ENCODE data around the gene DTYMK. TPM values are rescaled to one million over a fixed set of nuclear protein-coding genes. Genes with fewer than 3 reads are reported as not detected.
"Not testable (repeated sequence)": the region's sequence is repeated elsewhere in the genome, so short reads cannot be mapped to it uniquely, and the experiment has no call there.

Gene DTYMK
- total and polyA plus RNA-seq, 10 donors, result 14.0 to 38.9 (median 19.4) TPM

DNA sequence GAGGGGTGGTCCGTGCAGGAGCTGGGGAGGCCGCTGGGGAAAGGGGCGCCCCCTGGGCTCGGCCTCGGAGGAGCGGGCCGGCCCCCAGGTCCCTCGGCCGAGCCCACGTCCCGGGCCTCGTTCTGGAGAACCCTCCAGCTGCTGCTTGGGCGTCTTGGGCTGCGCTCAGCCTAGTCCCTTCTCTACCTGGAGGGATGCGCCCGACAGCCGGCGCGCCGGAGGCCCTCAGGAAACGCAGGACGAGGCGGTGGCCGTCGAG lies 47.5 kb upstream of the DTYMK start:
- TF ChIP-seq, protein P1, sequence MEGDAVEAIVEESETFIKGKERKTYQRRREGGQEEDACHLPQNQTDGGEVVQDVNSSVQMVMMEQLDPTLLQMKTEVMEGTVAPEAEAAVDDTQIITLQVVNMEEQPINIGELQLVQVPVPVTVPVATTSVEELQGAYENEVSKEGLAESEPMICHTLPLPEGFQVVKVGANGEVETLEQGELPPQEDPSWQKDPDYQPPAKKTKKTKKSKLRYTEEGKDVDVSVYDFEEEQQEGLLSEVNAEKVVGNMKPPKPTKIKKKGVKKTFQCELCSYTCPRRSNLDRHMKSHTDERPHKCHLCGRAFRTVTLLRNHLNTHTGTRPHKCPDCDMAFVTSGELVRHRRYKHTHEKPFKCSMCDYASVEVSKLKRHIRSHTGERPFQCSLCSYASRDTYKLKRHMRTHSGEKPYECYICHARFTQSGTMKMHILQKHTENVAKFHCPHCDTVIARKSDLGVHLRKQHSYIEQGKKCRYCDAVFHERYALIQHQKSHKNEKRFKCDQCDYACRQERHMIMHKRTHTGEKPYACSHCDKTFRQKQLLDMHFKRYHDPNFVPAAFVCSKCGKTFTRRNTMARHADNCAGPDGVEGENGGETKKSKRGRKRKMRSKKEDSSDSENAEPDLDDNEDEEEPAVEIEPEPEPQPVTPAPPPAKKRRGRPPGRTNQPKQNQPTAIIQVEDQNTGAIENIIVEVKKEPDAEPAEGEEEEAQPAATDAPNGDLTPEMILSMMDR (IDR thresholded peaks at IDR 0.05 in 8 of 11, conservative IDR thresholded peaks at IDR 0.05 in 3 of 11), result peak in 2 of 11 experiments; percentile 20 to 34
- no peak for TF ChIP-seq POLR2A (IDR thresholded peaks at IDR 0.05)
- peak in 1 of 3 donors; percentile 58 for TF ChIP-seq POLR2AphosphoS5 (IDR thresholded peaks at IDR 0.05)
- Histone ChIP-seq H3K36me3 (peaks cover 0 to 13% (median 0%) of the 10 kb centered on the region in 6 donors), H3K9me3 (no peaks in the 10 kb centered on the region), H3K4me3 (peak overlapping the region; percentile 27 to 99 (median 92)), H3K4me1 (peaks cover 4 to 81% (median 40%) of the 10 kb centered on the region in 6 donors), H3K27ac (peak overlapping the region; percentile 38 to 96 (median 94)), H3K27me3 (replicated peaks in 1 of 7) (no peaks in the 10 kb centered on the region)
- intact Hi-C loops (cut with DNase I; ENCODE audit: low total_unique reads), result loop anchor here (10.0 kb wide), 1 partner anchor 141 kb away; no protein-coding TSS in a partner anchor
- 0 to 2% (median 1%) methylated on average over 6 to 25 of the region's 25 CpGs for WGBS, 5 donors
- DNase-seq, result no peak

DNA sequence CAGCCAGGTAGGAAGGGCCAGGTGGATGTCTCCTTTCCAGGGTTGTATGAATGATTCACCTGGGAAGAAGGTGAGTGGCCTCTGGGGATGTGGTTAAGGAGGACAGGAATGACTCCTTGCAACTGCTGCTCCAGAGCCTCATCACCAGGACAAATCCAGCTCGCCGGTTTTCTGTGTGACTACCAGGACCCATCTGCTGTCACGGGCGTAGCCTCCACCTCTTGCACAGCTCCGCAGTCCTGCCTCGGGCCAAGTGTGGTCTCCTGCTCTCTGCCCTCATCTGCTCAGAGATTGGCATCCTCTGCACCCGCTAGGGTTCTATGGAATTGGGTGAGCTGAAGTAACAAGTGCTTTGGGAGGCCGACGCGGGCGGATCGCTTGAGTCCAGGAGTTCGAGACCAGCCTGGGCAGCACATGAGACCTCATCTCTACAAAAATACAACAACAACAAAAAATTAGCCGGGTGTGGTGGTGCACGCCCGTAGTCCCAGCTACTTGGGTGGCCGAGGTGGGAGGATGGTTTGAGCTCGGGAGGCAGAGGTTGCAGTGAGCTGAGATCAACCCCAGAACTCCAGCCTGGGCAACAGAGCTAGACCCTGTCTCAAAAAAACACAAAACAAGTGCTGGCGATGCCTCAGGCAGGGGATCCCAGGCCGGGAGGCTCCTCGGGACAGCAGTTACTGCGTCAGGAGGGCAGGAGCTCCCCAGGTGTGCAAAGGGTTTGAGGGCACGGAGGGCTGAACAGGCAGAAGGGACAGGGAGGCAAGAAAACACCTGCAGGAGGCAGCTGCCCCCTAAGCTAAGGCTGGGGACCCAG lies 47.0 kb upstream of the DTYMK start:
- Histone ChIP-seq H3K4me1 (peaks cover 4 to 75% (median 40%) of the 10 kb centered on the region in 6 donors), H3K27ac (peak overlapping the region; percentile 38 to 96 (median 94)), H3K36me3 (peaks cover 0 to 8% (median 0%) of the 10 kb centered on the region in 6 donors), H3K27me3 (replicated peaks in 1 of 7) (no peaks in the 10 kb centered on the region), H3K9me3 (no peaks in the 10 kb centered on the region), H3K4me3 (peak overlapping the region; percentile 27 to 99 (median 92))
- TF ChIP-seq POLR2AphosphoS5 (IDR thresholded peaks at IDR 0.05) (no peak), POLR2A (IDR thresholded peaks at IDR 0.05) (no peak)
- TF ChIP-seq, protein P1 (IDR thresholded peaks at IDR 0.05 in 8 of 11, conservative IDR thresholded peaks at IDR 0.05 in 3 of 11), result no peak
- intact Hi-C loops (cut with DNase I; ENCODE audit: low total_unique reads), result loop anchor here (10.0 kb wide), 1 partner anchor 141 kb away; no protein-coding TSS in a partner anchor
- peak; percentile 81 for DNase-seq
- 85 to 91% (median 88%) methylated on average over 23 of the region's 23 CpGs for WGBS, 5 donors

DNA sequence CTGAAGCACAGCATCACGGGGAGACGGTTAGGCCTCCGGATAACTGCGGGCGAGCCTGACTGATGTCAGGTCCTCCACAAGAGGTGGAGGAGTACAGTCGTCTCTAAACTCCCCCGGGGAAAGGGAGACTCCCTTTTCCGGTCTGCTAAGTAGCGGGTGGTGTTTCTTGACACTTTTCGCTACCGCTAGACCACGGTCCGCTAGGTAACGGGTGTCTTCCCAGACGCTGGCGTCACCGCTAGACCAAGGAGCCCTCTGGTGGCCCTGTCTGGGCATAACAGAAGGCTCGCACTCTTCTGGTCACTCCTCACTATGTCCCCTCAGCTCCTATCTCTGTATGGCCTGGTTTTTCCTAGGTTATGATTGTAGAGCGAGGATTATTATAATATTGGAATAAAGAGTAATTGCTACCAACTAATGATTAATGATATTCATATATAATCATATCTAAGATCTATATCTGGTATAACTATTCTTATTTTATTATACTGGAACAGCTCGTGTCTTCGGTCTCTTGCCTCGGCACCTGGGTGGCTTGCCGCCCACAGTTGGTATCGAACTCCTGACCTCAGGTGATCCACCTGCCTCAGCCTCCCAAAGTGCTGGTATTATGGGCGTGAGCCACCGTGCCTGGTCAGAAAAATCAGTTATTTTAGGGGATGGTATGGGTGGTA lies 46.0 kb upstream of the DTYMK start:
- intact Hi-C loops (cut with DNase I; ENCODE audit: low total_unique reads), result loop anchor here (10.0 kb wide), 1 partner anchor 142 kb away; no protein-coding TSS in a partner anchor
- peak overlapping the region in 2 of 8 donors; percentile 3 to 22 for H3K27ac ChIP-seq
- peak; percentile 92 for DNase-seq
- TF ChIP-seq, protein P1 (IDR thresholded peaks at IDR 0.05 in 8 of 11, conservative IDR thresholded peaks at IDR 0.05 in 3 of 11), result peak in 10 of 11 experiments; percentile 43 to 86 (median 66)
- H3K27me3 ChIP-seq (replicated peaks in 1 of 7); H3K9me3 ChIP-seq; H3K36me3 ChIP-seq: not testable (repeated sequence)
- peaks cover 4 to 66% (median 40%) of the 10 kb centered on the region in 6 donors for H3K4me1 ChIP-seq
- WGBS, 5 donors, result 37 to 48% (median 43%) methylated on average over 18 to 26 of the region's 26 CpGs
- peak overlapping the region in 2 of 8 donors; percentile 14 to 44 for H3K4me3 ChIP-seq

All from spleen (tissue), 11 donors.